ENCODE measurements around the gene MAST4. TPM values are rescaled to one million over a fixed set of nuclear protein-coding genes. Genes with fewer than 3 reads are reported as not detected.

Gene MAST4
- total and polyA plus RNA-seq, 2 donors (not counting 1 experiment from before 2014, with no cell fraction given), result 7.0 to 15.2 TPM

DNA sequence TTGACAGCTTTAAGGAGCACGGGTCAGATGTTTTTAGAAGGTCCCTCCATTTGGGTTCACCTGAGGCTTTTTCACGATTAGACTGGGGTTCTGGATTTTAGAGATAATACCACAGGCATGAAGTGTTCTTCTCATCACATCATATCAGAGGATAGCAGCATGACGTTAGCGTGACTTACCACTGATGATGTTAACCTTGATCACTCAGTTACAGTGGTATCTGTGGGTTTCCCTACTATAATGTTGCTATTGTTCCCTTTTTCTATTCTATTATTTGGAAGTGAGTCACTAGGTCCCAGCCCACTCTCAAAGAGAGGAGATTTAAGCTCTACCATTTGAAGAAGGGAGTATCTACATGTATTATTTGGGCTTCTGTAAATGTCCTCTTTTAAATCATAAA is 300.0 kb downstream of the MAST4 start:
- Histone ChIP-seq H3K4me2 (ENCODE audit: extremely low read depth, insufficient read depth, low read length) (no peak overlapping the region), H3K79me2 (ENCODE audit: control insufficient read depth, insufficient read depth, low read length) (no peaks in the 10 kb centered on the region), H3K4me1 (ENCODE audit: control insufficient read depth, extremely low read depth, insufficient read depth, low read length) (no peaks in the 10 kb centered on the region), H3K27ac (ENCODE audit: insufficient read depth, low read length) (no peak overlapping the region), H3K27me3 (ENCODE audit: control insufficient read depth, insufficient read depth, low read length) (no peaks in the 10 kb centered on the region), H3K36me3 (ENCODE audit: control insufficient read depth, insufficient read depth, low read length) (no peaks in the 10 kb centered on the region), H3K9me3 (ENCODE audit: control insufficient read depth, insufficient read depth, low read depth, low read length) (no peaks in the 10 kb centered on the region), H4K20me1 (ENCODE audit: control insufficient read depth, extremely low read depth, insufficient read depth, low read length) (no peaks in the 10 kb centered on the region), H2AFZ (ENCODE audit: low read length) (no peak overlapping the region), H3K4me3 (replicated peaks in 1 of 4; ENCODE audit: control extremely low read depth in 1 of 4, insufficient read depth in 1 of 4, low read depth in 3 of 4, low read length in 4 of 4) (no peak overlapping the region), H3K9ac (ENCODE audit: insufficient read depth, low read length) (no peak overlapping the region)
- peak in 1 of 2 donors; percentile 87 for DNase-seq (ENCODE audit: low read depth in 2 of 2)
- no peak for TF ChIP-seq EZH2 (IDR thresholded peaks at IDR 0.05; ENCODE audit: low read length, missing control alignments)
- TF ChIP-seq, protein P1, sequence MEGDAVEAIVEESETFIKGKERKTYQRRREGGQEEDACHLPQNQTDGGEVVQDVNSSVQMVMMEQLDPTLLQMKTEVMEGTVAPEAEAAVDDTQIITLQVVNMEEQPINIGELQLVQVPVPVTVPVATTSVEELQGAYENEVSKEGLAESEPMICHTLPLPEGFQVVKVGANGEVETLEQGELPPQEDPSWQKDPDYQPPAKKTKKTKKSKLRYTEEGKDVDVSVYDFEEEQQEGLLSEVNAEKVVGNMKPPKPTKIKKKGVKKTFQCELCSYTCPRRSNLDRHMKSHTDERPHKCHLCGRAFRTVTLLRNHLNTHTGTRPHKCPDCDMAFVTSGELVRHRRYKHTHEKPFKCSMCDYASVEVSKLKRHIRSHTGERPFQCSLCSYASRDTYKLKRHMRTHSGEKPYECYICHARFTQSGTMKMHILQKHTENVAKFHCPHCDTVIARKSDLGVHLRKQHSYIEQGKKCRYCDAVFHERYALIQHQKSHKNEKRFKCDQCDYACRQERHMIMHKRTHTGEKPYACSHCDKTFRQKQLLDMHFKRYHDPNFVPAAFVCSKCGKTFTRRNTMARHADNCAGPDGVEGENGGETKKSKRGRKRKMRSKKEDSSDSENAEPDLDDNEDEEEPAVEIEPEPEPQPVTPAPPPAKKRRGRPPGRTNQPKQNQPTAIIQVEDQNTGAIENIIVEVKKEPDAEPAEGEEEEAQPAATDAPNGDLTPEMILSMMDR (conservative IDR thresholded peaks at IDR 0.05 in 1 of 2, IDR thresholded peaks at IDR 0.05 in 1 of 2; ENCODE audit: low read depth in 1 of 2, low read length in 2 of 2), result no peak

DNA sequence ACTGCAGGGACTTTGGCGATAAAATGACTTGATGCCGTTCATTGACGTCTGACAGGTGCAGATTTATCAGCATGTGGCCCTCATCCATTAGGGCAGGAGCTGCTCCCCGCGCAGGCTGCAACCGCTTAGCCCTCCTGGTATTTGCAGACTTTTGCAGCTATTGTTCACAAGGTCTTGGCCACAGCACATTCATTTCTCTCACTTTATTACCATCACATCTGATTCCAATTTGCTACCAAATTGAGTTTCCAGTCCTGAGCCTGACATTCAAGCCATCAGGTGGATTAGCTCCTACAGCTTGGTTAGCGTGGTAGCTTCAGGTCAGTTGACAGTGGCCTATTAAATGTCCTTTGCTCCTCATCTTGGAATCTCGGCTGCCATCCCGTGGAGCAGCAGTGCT is 301.2 kb downstream of the MAST4 start:
- Histone ChIP-seq H3K4me2 (ENCODE audit: extremely low read depth, insufficient read depth, low read length) (no peak overlapping the region), H3K27ac (ENCODE audit: insufficient read depth, low read length) (no peak overlapping the region), H3K4me3 (replicated peaks in 1 of 4; ENCODE audit: control extremely low read depth in 1 of 4, insufficient read depth in 1 of 4, low read depth in 3 of 4, low read length in 4 of 4) (no peak overlapping the region), H4K20me1 (ENCODE audit: control insufficient read depth, extremely low read depth, insufficient read depth, low read length) (no peaks in the 10 kb centered on the region), H3K9me3 (ENCODE audit: control insufficient read depth, insufficient read depth, low read depth, low read length) (no peaks in the 10 kb centered on the region), H3K4me1 (ENCODE audit: control insufficient read depth, extremely low read depth, insufficient read depth, low read length) (no peaks in the 10 kb centered on the region), H3K9ac (ENCODE audit: insufficient read depth, low read length) (no peak overlapping the region), H3K79me2 (ENCODE audit: control insufficient read depth, insufficient read depth, low read length) (no peaks in the 10 kb centered on the region), H3K36me3 (ENCODE audit: control insufficient read depth, insufficient read depth, low read length) (no peaks in the 10 kb centered on the region), H2AFZ (ENCODE audit: low read length) (no peak overlapping the region), H3K27me3 (ENCODE audit: control insufficient read depth, insufficient read depth, low read length) (no peaks in the 10 kb centered on the region)
- no peak for TF ChIP-seq EZH2 (IDR thresholded peaks at IDR 0.05; ENCODE audit: low read length, missing control alignments)
- TF ChIP-seq, protein P1 (conservative IDR thresholded peaks at IDR 0.05 in 1 of 2, IDR thresholded peaks at IDR 0.05 in 1 of 2; ENCODE audit: low read depth in 1 of 2, low read length in 2 of 2), result no peak
- DNase-seq (ENCODE audit: low read depth in 2 of 2), result no peak

DNA sequence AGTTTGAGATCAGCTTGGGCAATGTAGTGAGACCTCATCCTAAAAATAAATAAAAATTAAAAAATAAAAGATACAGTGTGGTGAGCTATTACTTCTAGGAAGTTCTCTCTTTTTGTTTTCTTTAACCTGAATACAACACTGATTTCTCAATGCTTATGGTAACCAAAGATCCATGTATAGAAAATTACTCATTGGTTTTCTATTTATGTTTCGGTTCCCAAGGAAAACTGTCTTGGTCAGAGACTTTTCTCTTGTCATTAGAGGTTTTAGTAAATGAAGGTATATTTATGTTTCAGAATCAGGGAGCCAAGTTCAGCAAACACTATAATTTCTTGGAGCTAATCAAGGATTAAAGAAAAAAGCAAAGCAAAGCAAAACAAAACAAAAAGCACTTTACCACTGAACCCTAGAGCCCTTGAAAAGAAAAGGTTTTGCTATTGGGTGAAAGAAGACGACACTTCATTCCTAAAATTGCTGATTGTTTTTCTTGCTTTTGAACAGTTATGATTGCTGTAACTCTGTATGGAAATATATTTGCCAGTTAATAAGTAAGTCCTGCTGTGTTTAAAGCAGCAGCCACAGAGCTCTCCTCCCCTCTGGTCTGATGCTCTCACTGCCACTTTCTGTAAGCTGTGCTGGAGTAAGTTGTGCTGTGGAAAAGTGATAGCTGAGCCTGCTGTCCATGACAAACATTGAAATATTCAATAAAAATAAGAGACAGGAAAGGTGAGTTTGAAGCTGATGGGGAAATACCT is 302.2 kb downstream of the MAST4 start:
- Histone ChIP-seq H3K4me2 (ENCODE audit: extremely low read depth, insufficient read depth, low read length) (no peak overlapping the region), H3K79me2 (ENCODE audit: control insufficient read depth, insufficient read depth, low read length) (no peaks in the 10 kb centered on the region), H3K36me3 (ENCODE audit: control insufficient read depth, insufficient read depth, low read length) (no peaks in the 10 kb centered on the region), H3K9ac (ENCODE audit: insufficient read depth, low read length) (no peak overlapping the region), H3K4me3 (replicated peaks in 1 of 4; ENCODE audit: control extremely low read depth in 1 of 4, insufficient read depth in 1 of 4, low read depth in 3 of 4, low read length in 4 of 4) (no peak overlapping the region), H3K27ac (ENCODE audit: insufficient read depth, low read length) (no peak overlapping the region), H4K20me1 (ENCODE audit: control insufficient read depth, extremely low read depth, insufficient read depth, low read length) (no peaks in the 10 kb centered on the region), H3K27me3 (ENCODE audit: control insufficient read depth, insufficient read depth, low read length) (no peaks in the 10 kb centered on the region), H2AFZ (ENCODE audit: low read length) (no peak overlapping the region), H3K9me3 (ENCODE audit: control insufficient read depth, insufficient read depth, low read depth, low read length) (no peaks in the 10 kb centered on the region), H3K4me1 (ENCODE audit: control insufficient read depth, extremely low read depth, insufficient read depth, low read length) (no peaks in the 10 kb centered on the region)
- TF ChIP-seq, protein P1 (conservative IDR thresholded peaks at IDR 0.05 in 1 of 2, IDR thresholded peaks at IDR 0.05 in 1 of 2; ENCODE audit: low read depth in 1 of 2, low read length in 2 of 2), result no peak
- TF ChIP-seq EZH2 (IDR thresholded peaks at IDR 0.05; ENCODE audit: low read length, missing control alignments), result no peak
- peak; percentile 19 to 21 for DNase-seq (ENCODE audit: low read depth in 2 of 2)

Measured in fibroblast of lung (primary cell).